SK-N-MC (cell line): Measurements from ENCODE around the gene JADE2.

Experiments
- EZH2 ChIP-seq: fragments of 200-600 bp; sonication (generic); IDR thresholded peaks from one replicate; pipeline ENCODE4 v1.6.1; 2017; ENCODE audit warnings: antibody characterized with exemption
- POLR2AphosphoS5 ChIP-seq: IDR thresholded peaks from 2 replicates; pipeline ENCODE4 v1.6.1; 2012; ENCODE audit warnings: mild to moderate bottlenecking, low read depth, low read length, borderline replicate concordance

- TF ChIP-seq EZH2 (no peak), POLR2AphosphoS5 (no peak)
Observed at GRCh38 chr5:134527961-134528424, 2.5 kb downstream of the JADE2 start.
